Endothelial cell of umbilical vein (primary cell): ENCODE results near the gene PRSS37.

Experiments
- CTCF ChIP-seq, 2 donors: IDR thresholded peaks; 1 replicate in 1 of 2; 2 replicates in 1 of 2; pipeline ENCODE4 v1.5.1; 2011; ENCODE audit warnings: low read length in 2 of 2, mild to moderate bottlenecking in 2 of 2, moderate library complexity in 2 of 2, control low read depth in 1 of 2, inconsistent platforms in 1 of 2, low read depth in 1 of 2; ENCODE audit not compliant: insufficient read depth in 1 of 2; ENCODE audit errors: extremely low read depth in 1 of 2
- EZH2 ChIP-seq: IDR thresholded peaks from 2 replicates; pipeline ENCODE4 v1.6.1; 2012; ENCODE audit warnings: borderline replicate concordance, low read depth, mild to moderate bottlenecking, moderate library complexity, low read length, inconsistent platforms; ENCODE audit not compliant: severe bottlenecking
- FOS ChIP-seq: IDR thresholded peaks from 2 replicates; pipeline ENCODE4 v1.6.1; 2011; ENCODE audit warnings: mild to moderate bottlenecking, low read length, moderate library complexity, borderline replicate concordance; ENCODE audit not compliant: insufficient read depth
- GATA2 ChIP-seq: IDR thresholded peaks from 2 replicates; pipeline ENCODE4 v1.7.0; 2011; ENCODE audit warnings: low read depth, mild to moderate bottlenecking, moderate library complexity, mixed read lengths, low read length; ENCODE audit not compliant: insufficient read length, insufficient read depth
- MAX ChIP-seq: IDR thresholded peaks from 2 replicates; pipeline ENCODE4 v1.6.1; 2011; ENCODE audit not compliant: insufficient read depth, insufficient read length
- MYC ChIP-seq: IDR thresholded peaks from one replicate; pipeline ENCODE4 v1.6.1; 2011; ENCODE audit warnings: mild to moderate bottlenecking, low read depth, low read length
- POLR2A ChIP-seq: IDR thresholded peaks from 2 replicates; pipeline ENCODE4 v1.6.1; 2012; ENCODE audit warnings: low read depth, mild to moderate bottlenecking, control low read depth, low read length
- POLR2AphosphoS5 ChIP-seq: IDR thresholded peaks from 2 replicates; pipeline ENCODE4 v1.6.1; 2012; ENCODE audit warnings: low read depth, mild to moderate bottlenecking, control low read depth, low read length, moderate library complexity; ENCODE audit not compliant: insufficient read depth

GRCh38 chr7:141842904-141843303, 1.6 kb upstream of the PRSS37 start:
- TF ChIP-seq POLR2A = no peak
- TF ChIP-seq CTCF (IDR thresholded peaks at IDR 0.05; ENCODE audit: extremely low read depth in 1 of 2, insufficient read depth in 1 of 2, low read depth in 1 of 2, low read length in 2 of 2) = no peak
- no peak for TF ChIP-seq EZH2
- no peak for TF ChIP-seq POLR2AphosphoS5
- TF ChIP-seq MAX = no peak
- TF ChIP-seq FOS = no peak
- no peak for TF ChIP-seq MYC
- no peak for TF ChIP-seq GATA2
